Pons (tissue), 1 donor: ENCODE data around the gene KRT23.

ENCODE experiments used
- DNase-seq: peaks from one replicate; pipeline ENCODE4 v3.0.0-alpha.2; 2016; ENCODE audit warnings: low spot score

The KRT23 gene, protein sequence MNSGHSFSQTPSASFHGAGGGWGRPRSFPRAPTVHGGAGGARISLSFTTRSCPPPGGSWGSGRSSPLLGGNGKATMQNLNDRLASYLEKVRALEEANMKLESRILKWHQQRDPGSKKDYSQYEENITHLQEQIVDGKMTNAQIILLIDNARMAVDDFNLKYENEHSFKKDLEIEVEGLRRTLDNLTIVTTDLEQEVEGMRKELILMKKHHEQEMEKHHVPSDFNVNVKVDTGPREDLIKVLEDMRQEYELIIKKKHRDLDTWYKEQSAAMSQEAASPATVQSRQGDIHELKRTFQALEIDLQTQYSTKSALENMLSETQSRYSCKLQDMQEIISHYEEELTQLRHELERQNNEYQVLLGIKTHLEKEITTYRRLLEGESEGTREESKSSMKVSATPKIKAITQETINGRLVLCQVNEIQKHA

DNA sequence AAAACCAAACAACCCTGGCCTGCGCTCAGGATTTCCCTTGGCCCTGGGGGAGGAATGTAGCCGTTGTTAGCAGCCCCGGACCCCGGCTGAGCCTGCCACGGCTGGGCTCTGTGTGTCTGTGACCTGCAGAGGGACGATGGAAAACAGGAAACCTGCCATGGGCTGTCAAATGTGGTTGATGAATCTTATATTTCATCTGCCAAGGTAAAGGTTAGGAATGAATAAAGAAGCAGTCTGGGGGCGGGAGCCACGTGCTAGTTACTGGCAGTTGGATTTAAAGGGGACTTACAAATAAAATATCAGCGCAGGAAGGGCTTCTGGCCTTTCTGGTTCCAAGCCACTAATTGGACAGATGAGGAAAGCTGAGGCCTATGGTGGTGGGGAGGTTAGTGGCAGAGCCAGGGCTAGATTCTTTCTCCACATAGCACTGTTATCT lies at the start of gene KRT23:
Gene KRT23, minus strand, starts transcription at position 263 of the 436 bp plus-strand sequence. CDS start 1,043 bp downstream, outside the sequence.
- DNase-seq = no peak

DNA sequence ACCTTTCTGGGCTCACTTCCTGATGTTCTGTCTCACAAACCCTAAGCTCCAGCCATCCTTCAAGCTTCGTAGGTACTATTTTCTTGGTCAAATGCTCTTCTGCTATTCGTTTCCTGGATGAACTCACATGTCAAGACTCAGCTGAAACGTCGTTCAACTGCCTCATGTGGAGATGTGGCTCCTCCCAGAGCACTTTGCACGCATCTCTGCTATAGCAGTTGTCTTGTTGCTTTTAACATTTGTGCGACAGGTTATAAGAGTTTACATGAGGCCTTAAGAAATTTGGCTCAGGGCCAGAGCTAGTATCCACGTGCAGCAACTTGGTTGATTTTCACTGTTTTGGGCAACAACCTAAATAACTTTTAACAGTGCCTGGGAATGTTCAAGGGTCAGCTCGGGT lies 49.5 kb upstream of the KRT23 start:
- no peak for DNase-seq

DNA sequence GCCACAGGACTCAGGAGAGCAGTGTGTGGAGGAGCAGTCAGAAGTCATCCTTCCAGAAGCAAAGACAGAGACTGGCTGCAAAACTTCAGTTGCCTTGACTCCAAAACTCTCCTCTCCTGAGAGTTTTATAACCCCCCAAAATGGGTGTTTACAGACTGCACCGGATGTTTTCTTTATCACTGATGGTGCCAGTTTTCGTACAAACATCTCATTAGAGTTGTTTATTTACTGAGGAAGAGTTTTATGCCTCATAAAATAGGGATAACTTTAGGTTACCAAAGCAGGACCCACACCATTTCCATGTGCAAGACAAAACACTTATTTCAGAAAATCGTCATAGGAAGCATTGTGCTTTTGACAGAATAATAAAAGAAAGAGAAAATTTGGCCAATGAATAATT lies 46.8 kb upstream of the KRT23 start, which contains the start of gene KRT40:
Gene KRT40, minus strand, starts transcription at position 101 of the 400 bp plus-strand sequence. Its CDS starts 53 bp downstream, at position 48.
- no peak for DNase-seq

DNA sequence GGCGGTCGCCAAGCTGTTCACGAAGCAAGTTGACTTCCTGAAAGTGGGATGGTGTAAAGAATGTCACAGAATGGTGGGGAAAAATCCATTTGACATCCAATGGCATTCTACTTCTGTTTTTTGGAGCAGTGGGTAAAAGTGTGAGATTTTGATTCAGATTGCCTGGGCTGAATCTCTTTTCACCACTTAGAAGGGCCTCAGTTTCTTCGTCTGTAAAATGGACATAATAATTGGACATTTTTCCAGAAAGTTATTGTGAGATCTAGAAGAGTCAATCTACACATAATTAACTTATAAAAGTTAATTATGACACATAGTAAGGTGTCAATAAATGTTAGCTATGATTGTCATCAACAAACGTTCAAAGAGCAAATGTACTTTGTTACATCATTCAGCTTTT lies 43.7 kb upstream of the KRT23 start:
- DNase-seq = no peak

DNA sequence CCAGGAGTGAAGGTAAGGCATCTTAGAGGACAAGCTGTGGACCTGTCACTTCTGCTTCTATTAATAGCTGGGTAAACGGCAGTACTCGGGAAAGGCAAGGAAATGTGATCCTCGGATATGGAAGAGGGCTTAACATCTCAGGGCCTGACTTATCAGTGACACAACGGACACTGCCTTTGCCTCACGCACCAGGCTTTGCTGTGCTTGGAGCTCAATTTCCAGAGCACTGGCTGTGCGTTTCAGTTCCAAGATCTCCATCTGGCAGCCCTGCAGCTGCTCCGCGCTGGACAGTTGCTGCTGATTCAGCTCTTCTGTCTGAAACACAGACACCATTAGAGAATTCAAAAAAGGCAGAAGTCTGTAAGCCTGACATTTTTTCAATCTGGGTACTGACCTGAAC lies 43.1 kb upstream of the KRT23 start:
- peak; percentile 37 for DNase-seq

DNA sequence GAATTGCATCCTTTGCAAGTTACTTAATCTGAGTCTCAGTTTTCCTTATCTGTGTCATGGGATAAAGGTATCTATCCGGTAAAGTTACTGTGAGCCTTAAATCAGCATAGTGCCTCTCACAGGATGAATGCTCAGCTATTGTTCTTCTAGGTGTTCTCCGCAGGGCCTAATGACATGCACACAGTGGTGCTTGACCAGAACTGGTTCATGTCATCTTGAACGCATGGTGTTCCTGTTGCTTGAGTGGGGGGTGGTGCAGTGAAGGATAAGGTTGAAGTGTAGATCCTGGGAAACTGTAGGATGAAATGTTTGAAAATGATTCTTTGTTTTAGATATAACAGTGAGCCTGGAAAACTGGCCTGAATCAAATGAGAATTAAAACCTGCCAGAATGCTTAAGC lies 42.7 kb upstream of the KRT23 start:
- DNase-seq = peak; percentile 1

DNA sequence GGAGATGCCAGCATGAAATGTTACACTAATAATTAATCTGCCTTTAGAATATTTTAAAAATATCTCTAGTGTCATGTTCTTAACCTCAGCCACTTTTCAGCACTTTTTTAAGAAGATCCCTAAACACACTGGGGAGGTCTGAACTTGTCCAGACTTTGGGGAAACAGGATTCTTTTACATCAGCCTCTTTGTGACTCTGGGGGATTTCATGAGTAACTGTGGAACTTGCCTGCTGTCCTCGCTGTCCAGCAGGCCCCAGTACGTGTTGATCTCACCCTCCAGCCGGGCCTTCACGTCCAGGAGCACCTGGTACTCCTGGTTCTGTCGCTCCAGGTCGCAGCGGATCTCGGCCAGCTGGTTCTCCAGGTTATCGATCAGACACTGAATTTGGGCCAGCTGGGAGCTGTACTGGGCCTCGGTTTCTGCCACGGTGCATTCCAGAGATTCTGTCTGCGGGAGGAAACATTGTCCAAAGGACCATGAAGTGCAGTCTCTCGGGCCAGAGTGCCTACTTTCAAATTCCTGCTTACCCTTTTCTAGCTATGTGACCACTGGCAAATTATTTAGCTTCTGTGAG lies 41.2 kb upstream of the KRT23 start:
- DNase-seq = no peak

DNA sequence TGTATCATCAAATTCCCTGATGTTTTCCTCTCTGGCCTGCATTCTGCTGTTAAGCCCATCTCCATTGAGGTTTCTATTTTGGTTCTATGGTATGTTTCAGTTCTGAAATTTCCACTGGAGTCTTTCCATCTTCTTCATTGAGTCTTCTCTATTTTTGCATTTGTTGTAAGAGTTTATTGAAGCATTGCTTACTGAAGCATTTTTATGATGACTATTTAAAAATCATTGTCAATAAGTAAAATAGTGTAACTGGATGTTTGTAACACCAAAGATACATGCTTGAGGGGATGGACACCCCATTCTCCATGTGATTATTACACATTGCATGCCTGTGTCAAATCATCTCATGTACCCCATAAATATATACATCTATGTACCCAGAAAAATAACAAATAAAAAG lies 38.1 kb upstream of the KRT23 start:
- DNase-seq = no peak

DNA sequence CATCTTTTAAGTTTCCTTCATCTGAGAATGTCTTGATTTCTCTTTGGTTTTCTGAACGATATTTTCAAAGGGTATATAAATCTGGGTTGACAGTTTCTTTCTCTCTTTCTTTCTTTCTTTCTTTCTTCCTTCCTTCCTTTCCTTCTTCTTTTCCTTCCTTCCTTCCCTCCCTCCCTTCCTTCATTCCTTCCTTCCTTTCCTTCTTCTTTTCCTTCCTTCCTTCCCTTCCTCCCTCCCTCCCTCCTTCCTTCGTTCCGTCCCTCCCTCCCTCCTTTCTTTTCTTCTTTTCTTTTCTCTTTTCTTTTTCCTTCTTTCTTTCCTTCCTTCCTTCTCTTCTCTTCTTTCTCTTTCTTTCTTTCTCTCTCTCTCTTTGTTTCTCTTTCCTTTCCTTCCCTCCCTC lies 36.9 kb upstream of the KRT23 start:
- DNase-seq = no peak

DNA sequence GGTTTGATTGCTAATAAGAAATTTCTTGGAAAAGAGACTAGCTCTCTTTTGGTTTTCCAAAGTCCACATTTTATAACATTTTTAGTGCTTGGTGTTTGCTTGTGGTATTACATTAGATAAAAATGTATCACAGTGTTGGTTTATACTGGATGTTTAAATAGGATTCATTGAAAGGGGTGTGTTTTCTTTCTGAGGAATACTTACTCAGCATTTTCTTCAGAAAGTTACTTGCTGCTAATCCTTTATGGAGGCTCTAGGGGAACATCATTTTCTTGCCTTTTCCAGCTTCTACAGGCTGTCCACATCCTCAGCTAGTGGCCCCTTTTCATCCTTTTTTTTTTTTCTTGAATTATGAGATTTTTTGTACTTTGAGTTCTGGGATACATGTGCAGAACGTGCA lies 30.1 kb upstream of the KRT23 start:
- no peak for DNase-seq

DNA sequence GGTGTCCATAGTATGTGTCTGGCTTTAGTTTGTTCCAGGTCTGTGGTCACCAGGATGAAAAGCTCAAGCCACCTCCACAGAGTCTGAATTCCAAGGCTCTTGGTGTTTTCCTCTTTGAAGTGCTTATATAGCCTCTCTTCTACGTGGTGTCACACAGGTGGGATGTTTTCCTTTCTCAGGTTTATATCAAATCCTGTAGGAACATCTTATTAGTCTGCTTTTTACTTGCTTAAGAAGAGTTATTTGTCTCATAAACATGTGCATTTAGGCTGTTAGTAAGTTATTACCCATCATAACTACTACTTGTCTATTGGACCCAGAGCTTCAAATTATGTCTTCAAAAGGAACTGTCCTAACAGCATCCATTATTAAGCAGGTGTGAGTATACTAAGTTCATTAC lies 29.4 kb upstream of the KRT23 start, which contains the start of gene KRT39:
Gene KRT39, minus strand, starts transcription at position 101 of the 400 bp plus-strand sequence. Its CDS starts 92 bp downstream, at position 9.
- DNase-seq = no peak

DNA sequence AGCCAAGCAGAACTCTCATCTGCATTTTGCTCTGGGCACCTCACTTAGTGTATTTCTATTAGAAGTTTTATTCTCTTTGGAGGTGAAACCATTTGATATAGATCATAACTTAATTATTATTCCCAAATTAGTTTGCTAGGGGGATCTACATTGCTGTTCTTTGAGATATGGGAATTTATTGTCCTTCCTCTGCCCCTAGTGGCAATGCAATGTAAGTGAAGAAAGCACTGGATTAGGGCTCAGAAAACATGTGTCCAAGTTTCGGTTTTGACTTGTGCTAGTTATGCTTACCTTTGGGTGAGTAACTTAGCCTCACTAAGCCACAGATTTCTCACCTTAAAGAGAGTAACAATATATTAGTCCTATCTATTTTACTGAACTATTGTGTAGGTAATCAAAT lies 26.4 kb upstream of the KRT23 start:
- no peak for DNase-seq

DNA sequence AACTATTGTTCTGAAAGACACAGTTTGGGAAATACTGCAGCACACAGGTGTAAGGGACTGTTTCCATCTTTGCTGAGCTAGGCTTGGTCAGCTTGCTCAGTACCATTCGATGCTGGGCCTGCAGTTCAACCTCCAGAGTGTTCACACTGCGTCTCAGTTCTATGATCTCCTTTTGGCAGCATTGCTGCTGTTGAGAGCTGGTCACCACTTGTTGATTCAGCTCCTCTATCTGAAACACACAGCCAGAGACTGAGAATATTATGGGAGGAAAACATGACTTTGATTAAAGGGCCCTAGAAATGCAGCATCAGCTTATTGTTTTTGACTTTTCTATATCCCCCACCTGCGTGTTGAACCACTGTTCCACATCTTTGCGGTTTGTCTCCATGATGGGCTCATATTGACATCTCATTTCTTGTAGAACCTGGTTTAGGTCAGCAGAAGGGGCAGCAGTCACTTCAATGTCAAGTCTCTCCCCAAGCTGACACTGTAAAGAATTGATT lies 24.7 kb upstream of the KRT23 start:
- DNase-seq = no peak

DNA sequence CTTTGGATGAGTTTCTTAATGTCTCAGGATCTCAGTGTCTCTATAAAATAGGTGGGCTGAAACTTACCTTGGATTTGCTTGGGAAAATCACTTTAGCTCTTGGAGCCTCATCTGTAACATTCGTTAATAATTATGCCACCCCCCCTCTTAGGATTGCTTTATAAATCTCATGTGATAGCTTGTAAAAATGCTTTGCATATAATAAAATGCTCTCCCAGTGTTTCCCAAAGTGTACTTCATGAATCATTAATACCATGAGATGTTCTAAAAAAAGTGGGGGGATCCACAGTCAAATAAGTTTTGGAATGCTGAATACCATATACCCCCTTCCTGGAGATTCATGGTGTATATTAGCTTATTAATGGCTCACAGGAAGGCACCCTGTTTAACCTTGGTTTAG lies 24.1 kb upstream of the KRT23 start:
- no peak for DNase-seq

DNA sequence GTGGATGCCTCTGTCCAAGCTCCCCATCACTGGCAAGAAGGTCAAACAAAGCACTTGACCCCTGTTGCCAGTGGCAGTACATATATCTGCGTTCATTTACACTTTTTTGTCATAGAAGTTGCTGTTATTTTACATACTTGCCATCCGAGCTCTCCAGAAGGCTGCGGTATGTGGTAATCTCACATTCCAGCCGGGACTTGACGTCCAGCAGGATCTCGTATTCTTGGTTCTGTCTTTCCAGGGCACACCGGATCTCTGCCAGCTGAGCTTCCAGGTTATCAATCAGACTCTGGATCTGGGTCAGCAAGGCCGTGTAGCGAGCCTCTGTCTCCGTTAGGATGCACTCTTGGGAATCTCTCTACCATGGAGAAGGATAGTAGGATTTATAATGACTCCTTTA lies 22.7 kb upstream of the KRT23 start:
- DNase-seq = no peak

DNA sequence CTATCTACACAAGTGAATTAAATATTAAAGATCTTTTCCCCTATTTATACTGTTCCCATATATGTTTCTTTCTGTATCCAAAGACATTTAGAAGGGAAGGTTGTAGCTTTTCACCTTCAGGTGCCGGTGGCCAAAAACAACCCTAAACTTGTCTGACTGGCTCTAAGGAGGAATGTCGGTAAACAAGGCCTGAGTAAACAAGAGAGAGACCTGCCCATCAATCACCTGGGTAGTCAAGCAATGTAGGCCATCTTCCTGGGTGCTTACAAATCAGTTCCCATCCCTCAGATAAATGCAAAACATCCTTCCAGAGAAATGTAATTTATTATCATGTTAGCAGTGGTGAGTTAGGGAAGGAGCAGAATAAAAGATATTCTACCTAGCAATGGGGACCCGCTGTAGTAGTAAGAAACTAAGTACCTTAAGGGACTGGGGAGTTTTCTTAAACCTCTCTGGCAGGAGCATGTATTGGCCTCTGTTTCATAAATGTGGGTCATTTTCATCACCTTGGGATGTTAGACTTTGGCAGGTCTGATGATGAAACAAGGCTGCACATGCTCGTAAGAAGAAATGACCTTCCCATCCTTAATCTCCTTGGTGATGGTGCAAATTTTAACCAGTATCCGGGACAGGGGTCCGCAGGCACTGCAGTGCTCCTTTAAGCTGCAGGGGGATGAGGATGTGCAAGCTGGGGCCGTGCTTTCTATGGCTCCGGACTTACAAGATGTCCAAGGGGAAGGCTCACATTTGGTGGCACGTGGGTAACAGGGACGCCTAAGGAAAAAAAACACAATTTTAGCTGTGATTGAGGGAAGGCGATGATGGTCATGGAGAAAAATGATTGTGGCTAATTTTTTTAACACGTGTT lies 20.9 kb upstream of the KRT23 start:
- no peak for DNase-seq

DNA sequence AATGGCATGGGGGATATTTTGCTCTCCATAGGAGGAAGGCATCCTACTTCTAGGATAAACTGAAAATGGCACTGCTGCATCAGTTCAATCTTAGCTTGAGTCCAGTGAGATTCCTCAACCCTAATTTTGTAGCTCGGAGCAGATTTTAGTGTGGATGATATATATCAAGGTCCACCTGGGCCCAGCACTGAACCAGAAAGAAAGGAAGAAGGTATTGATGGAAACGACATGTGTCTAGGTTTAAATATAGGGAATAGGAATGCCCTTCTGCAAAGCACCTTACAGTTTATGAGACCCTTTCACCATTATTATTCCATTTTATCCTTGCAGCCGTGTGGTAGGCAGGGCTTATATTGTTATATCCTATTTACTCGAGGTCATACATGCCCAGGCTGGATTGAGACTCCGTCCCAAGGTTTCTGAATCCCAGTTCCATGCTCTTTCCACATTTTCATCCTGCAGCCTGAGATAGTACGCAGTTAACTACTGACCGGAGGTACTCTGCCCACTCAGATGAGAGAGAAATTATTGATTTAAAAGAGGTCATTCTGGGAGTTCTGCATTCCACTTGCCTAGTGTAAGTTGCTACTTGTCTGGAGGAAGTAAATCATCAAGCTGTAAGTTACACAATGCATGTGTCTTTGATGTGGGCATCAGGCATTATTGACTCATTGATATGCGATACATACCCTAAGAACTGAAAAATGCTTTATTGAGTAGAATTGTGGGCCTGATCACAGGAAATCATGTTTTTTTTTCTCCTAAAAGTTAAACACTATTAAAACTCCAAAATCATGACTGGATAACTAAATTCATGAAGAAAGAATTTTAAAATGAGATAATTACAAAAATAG lies 19.2 kb upstream of the KRT23 start:
- DNase-seq = no peak

DNA sequence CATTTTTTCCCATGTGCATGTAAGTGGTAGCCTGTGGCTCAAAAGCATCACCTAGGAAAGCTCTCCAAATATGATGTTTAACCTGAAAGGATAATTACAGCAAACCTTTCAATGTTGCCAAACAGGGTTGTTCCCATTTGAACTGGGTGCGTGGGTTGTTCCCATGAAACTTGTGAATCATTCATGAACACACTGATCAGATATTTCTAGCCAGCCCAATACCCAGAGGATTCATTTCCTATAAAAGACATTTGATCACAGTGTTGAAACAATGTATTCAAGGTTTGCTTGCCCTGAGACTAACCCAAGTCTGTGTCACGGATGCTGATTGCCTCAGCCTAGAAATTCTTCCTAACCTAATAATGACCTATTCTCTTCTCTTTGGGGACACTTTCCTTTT lies 16.4 kb upstream of the KRT23 start:
- DNase-seq = no peak

DNA sequence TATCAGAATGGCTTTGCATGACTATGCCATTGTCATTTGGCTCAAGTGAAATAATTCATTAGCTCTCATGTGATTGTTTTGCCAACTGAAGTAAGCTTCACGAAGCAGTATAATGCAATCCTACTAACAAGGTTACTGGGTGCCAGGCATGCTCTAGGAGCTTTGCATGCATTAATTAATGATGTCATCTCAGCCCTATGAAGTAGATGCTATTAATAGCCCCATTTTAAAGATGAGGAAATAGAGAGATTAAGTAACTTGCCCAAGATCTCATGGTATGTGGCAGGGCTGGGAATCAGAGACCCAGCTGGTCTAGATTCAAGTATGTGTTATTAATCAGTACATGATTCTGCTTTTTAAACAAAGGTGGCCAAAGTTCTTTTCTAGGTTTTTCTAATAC lies 15.2 kb upstream of the KRT23 start:
- DNase-seq = no peak

DNA sequence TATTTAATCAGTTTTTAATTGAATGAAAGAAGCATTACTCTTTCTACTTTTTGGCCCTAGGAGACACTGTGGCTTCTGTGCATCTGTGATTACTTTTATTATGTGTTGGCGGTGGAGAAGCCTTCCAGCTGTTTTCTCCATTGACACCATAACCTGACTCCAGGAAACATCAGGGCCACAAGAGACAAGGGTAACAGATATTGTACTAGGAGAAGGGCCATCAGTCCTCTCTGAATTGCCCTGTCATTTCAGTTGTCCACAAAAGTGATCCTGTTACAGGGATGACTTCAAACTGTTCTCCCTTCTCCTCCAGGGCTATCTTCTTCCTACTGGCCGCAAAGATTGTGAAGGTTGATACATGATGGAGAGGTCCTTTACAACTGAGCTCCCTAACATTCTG lies 14.7 kb upstream of the KRT23 start:
- DNase-seq = no peak

DNA sequence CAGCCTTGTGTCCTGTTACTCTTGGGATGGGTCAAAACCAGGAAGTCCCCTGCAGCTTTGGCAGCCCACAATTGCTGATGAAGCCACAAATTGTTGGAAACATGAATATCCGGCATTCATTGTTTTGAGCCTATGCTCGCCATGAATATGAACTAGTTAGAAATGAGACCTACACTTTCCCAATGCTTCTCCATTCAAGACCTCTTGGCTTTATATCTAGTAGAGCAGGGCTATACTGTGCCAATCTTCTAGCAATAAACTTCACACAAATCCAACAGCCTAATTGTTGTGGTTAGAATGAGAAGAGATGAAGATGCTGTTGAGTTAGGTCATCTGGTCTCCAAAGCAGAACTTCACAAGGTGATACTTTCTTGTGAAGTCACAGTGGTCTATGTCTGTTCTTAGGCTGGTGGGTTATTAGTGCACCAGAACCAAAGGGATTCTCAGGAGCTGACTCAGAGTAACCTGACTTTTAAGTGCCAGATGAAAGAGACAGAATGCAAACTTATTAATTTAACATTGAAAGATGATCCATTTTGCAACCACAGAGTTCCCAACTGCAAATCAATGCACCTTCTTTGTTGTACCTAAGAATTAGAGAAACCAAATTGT lies 13.7 kb upstream of the KRT23 start:
- no peak for DNase-seq
